ENCODE data around the gene BIK. TPM values are rescaled to one million over a fixed set of nuclear protein-coding genes. Genes with fewer than 3 reads are reported as not detected.

Gene BIK
- total RNA-seq, 2 experiments from 2014 or later = 1.4 to 1.9 TPM

GRCh38 chr22:43174941-43175531 is 64.5 kb downstream of the BIK start:
- Mint-ChIP-seq H3K36me3 (ENCODE audit: low read depth) (peaks cover 53% of the 10 kb centered on the region), H3K4me3 (no peak overlapping the region), H3K27ac (no peak overlapping the region), H3K9me3 (ENCODE audit: low read depth) (no peaks in the 10 kb centered on the region), H3K27me3 (no peaks in the 10 kb centered on the region), H3K4me1 (no peaks in the 10 kb centered on the region)
- CTCF ChIA-PET = no interaction called here
- no peak for ATAC-seq
- intact Hi-C loops (cut with DNase I, micrococcal nuclease) = no loop called here
- POLR2A ChIA-PET = no interaction called here
- DNase-seq = no peak

DNA sequence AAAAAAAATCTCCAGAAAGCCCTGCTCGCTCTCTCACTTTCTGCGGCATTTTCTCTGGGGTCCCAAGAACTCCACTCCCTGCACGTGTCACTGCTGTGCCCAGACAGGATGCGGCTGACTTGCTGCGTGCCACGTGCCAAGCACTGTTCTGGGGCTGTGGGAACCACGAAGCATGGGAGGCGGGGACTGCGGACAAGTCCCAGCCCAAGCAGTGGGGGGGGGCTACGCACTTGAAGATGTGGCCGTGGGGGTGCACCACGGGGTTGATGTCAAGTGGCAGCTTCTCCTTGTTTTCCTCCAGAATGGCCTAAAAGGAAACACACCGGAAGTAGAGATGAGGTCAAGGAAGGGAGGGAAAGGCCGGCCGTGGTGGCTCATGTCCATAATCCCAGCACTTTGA is 65.5 kb downstream of the BIK start:
- no peaks in the 10 kb centered on the region for H3K27me3 Mint-ChIP-seq
- DNase-seq (no peak), ATAC-seq (no peak)
- H3K36me3 Mint-ChIP-seq (ENCODE audit: low read depth) = peaks cover 52% of the 10 kb centered on the region
- H3K4me3 Mint-ChIP-seq = no peak overlapping the region
- H3K4me1 Mint-ChIP-seq = no peaks in the 10 kb centered on the region
- CTCF ChIA-PET = no interaction called here
- POLR2A ChIA-PET = no interaction called here
- no peak overlapping the region for H3K27ac Mint-ChIP-seq
- no peaks in the 10 kb centered on the region for H3K9me3 Mint-ChIP-seq (ENCODE audit: low read depth)
- intact Hi-C loops (cut with DNase I, micrococcal nuclease) = no loop called here

- POLR2A ChIA-PET = no interaction called here
- H3K36me3 Mint-ChIP-seq (ENCODE audit: low read depth) = peaks cover 53% of the 10 kb centered on the region
- no peak for ATAC-seq
Observed at GRCh38 chr22:43177479-43177878, 66.9 kb downstream of the BIK start.

More at GRCh38 chr22:43177479-43177878, 66.9 kb downstream of the BIK start:
- intact Hi-C loops (cut with DNase I, micrococcal nuclease) = no loop called here
- H3K27me3 Mint-ChIP-seq = no peaks in the 10 kb centered on the region
- CTCF ChIA-PET = no interaction called here
- DNase-seq = no peak
- no peak overlapping the region for H3K4me3 Mint-ChIP-seq
- H3K27ac Mint-ChIP-seq = no peak overlapping the region
- H3K4me1 Mint-ChIP-seq = no peaks in the 10 kb centered on the region
- H3K9me3 Mint-ChIP-seq (ENCODE audit: low read depth) = no peaks in the 10 kb centered on the region

Other genes starting within 250 kb of the BIK start
- gene PACSIN2, start 95.6 kb upstream of the BIK start, total RNA-seq = 10 to 100 TPM; 27.9 to 28.1 TPM
- gene TTLL1, start 21.4 kb upstream of the BIK start, total RNA-seq = 1 to 10 TPM; 5.7 to 6.6 TPM
- 10 to 100 TPM; 13.8 to 16.9 TPM for gene MCAT, start 32.6 kb downstream of the BIK start, total RNA-seq
- 100 to 1,000 TPM in 1 of 2 experiments, 10 to 100 TPM in 1; 61.7 to 114 TPM for gene TSPO, start 40.8 kb downstream of the BIK start, total RNA-seq
- 10 to 100 TPM; 75.8 to 85.2 TPM for gene TTLL12, start 76.4 kb downstream of the BIK start, total RNA-seq
- gene SCUBE1, start 232.6 kb downstream of the BIK start, total RNA-seq = not detected